Body of pancreas (tissue), 4 donors: ENCODE data around the gene UBTD1.
A peak's percentile ranks its signal among the peaks of the same experiment; 100 is the strongest.

Source experiments
- POLR2A ChIP-seq, 3 donors: fragments of 450-650 bp; IDR thresholded peaks; one replicate each; pipeline ENCODE4 v1.6.1; 2016; ENCODE audit warnings: antibody characterized with exemption in 3 of 3, mild to moderate bottlenecking in 2 of 3
- TF ChIP-seq, protein P1 (sequence below), 7 experiments: fragments of 450-650 bp in 4 of 7; fragments of 200-600 bp in 3 of 7; sonication (generic) in 3 of 7; IDR thresholded peaks; one replicate each; pipeline ENCODE4 v1.5.1; 2016 to 2019; ENCODE audit warnings: antibody characterized with exemption in 7 of 7

DNA sequence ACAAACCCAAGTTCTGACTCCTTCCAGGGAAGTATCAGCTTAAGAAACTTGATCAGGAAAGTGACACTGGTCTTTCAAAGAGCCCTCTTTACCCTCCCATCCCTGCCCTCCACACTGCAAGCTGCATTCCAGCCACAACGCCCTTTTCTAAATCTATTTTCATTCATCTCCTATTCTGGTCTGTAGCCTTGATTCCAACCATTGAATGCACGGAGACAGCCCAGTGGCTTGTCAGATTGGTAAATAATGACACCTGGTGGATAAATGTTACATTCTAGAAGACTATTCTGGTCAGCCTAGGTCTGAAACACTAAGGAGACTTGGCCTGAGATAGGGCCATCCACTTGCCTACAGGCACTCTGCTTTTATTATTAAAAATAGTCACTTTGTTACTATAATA, 113.7 kb downstream of the UBTD1 start:
- TF ChIP-seq, protein P1, sequence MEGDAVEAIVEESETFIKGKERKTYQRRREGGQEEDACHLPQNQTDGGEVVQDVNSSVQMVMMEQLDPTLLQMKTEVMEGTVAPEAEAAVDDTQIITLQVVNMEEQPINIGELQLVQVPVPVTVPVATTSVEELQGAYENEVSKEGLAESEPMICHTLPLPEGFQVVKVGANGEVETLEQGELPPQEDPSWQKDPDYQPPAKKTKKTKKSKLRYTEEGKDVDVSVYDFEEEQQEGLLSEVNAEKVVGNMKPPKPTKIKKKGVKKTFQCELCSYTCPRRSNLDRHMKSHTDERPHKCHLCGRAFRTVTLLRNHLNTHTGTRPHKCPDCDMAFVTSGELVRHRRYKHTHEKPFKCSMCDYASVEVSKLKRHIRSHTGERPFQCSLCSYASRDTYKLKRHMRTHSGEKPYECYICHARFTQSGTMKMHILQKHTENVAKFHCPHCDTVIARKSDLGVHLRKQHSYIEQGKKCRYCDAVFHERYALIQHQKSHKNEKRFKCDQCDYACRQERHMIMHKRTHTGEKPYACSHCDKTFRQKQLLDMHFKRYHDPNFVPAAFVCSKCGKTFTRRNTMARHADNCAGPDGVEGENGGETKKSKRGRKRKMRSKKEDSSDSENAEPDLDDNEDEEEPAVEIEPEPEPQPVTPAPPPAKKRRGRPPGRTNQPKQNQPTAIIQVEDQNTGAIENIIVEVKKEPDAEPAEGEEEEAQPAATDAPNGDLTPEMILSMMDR (IDR thresholded peaks at IDR 0.05): peak in 5 of 7 experiments; percentile 18 to 49 (median 38)
- no peak for TF ChIP-seq POLR2A (IDR thresholded peaks at IDR 0.05)
